ENCODE measurements around the gene PITPNM1.

The PITPNM1 gene

DNA sequence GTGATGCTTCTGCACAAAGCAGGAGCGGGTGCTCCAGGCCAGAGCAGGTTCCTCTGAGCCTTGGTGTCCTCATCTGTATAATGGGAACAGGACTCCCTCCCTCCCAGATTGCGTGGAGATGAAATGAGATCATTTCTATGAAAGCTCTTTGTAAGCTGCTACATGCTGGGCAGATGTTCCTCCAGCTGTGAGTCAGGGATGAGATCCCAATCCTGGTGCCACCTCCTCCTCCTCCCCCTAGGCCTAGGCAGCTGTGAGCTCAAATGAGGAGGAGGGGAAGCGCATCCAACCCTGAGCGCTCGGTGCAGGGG, 25.1 kb upstream of the PITPNM1 start:
- Histone ChIP-seq H3K79me2 (ENCODE audit: insufficient read depth, low read length) (no peaks in the 10 kb centered on the region), H3K4me3 (ENCODE audit: insufficient read depth, low read length, poor library complexity, severe bottlenecking) (no peak overlapping the region), H3K9me3 (ENCODE audit: insufficient read depth, low read length) (peaks cover 24% of the 10 kb centered on the region), H3K9ac (ENCODE audit: low read length) (no peak overlapping the region), H3K27me3 (ENCODE audit: low read length) (no peaks in the 10 kb centered on the region), H4K20me1 (ENCODE audit: low read depth, low read length) (no peaks in the 10 kb centered on the region), H3K36me3 (ENCODE audit: low read length) (no peaks in the 10 kb centered on the region), H2AFZ (ENCODE audit: low read depth, low read length, severe bottlenecking) (no peak overlapping the region), H3K4me2 (ENCODE audit: low read depth, low read length, poor library complexity, severe bottlenecking) (no peak overlapping the region), H3F3A (ENCODE audit: insufficient read depth) (no peaks in the 10 kb centered on the region), H3K27ac (ENCODE audit: low read depth, low read length) (no peak overlapping the region), H3K9me2 (replicated peaks; ENCODE audit: insufficient read depth, low read length) (no peaks in the 10 kb centered on the region)
- no peak for TF ChIP-seq EZH2phosphoT487 (conservative IDR thresholded peaks at IDR 0.05; ENCODE audit: low read length)
- TF ChIP-seq, protein P1, sequence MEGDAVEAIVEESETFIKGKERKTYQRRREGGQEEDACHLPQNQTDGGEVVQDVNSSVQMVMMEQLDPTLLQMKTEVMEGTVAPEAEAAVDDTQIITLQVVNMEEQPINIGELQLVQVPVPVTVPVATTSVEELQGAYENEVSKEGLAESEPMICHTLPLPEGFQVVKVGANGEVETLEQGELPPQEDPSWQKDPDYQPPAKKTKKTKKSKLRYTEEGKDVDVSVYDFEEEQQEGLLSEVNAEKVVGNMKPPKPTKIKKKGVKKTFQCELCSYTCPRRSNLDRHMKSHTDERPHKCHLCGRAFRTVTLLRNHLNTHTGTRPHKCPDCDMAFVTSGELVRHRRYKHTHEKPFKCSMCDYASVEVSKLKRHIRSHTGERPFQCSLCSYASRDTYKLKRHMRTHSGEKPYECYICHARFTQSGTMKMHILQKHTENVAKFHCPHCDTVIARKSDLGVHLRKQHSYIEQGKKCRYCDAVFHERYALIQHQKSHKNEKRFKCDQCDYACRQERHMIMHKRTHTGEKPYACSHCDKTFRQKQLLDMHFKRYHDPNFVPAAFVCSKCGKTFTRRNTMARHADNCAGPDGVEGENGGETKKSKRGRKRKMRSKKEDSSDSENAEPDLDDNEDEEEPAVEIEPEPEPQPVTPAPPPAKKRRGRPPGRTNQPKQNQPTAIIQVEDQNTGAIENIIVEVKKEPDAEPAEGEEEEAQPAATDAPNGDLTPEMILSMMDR (IDR thresholded peaks at IDR 0.05; ENCODE audit: insufficient read depth, low read length, poor library complexity, severe bottlenecking), result no peak

DNA sequence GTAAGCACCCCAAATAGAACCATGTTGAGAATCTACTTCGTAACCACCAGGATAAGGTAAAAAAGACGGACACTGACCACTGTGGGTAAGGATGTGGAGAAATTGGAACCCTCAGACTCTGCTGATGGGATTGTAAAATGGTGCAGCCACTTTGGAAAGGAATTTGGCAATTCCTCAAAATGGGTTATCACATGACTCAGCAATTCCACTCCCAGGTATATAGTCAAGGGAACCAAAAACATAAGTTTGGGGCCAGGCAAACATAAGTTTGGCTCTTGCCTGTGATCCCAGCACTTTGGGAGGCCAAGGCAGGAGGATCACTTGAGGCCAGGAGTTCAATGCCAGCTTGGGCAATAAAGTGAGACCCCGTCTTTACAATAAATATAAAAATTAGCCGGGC, 23.2 kb upstream of the PITPNM1 start:
- Histone ChIP-seq H3K36me3 (ENCODE audit: low read length) (no peaks in the 10 kb centered on the region), H3F3A (ENCODE audit: insufficient read depth) (no peaks in the 10 kb centered on the region), H3K27ac (ENCODE audit: low read depth, low read length) (no peak overlapping the region), H2AFZ (ENCODE audit: low read depth, low read length, severe bottlenecking) (no peak overlapping the region), H3K9me3 (ENCODE audit: insufficient read depth, low read length) (peaks cover 11% of the 10 kb centered on the region), H3K79me2 (ENCODE audit: insufficient read depth, low read length) (no peaks in the 10 kb centered on the region), H4K20me1 (ENCODE audit: low read depth, low read length) (no peaks in the 10 kb centered on the region), H3K9ac (ENCODE audit: low read length) (no peak overlapping the region), H3K27me3 (ENCODE audit: low read length) (no peaks in the 10 kb centered on the region), H3K4me3 (ENCODE audit: insufficient read depth, low read length, poor library complexity, severe bottlenecking) (no peak overlapping the region), H3K9me2 (replicated peaks; ENCODE audit: insufficient read depth, low read length) (no peaks in the 10 kb centered on the region), H3K4me2 (ENCODE audit: low read depth, low read length, poor library complexity, severe bottlenecking) (no peak overlapping the region)
- TF ChIP-seq, protein P1 (IDR thresholded peaks at IDR 0.05; ENCODE audit: insufficient read depth, low read length, poor library complexity, severe bottlenecking), result no peak
- TF ChIP-seq EZH2phosphoT487 (conservative IDR thresholded peaks at IDR 0.05; ENCODE audit: low read length), result no peak

DNA sequence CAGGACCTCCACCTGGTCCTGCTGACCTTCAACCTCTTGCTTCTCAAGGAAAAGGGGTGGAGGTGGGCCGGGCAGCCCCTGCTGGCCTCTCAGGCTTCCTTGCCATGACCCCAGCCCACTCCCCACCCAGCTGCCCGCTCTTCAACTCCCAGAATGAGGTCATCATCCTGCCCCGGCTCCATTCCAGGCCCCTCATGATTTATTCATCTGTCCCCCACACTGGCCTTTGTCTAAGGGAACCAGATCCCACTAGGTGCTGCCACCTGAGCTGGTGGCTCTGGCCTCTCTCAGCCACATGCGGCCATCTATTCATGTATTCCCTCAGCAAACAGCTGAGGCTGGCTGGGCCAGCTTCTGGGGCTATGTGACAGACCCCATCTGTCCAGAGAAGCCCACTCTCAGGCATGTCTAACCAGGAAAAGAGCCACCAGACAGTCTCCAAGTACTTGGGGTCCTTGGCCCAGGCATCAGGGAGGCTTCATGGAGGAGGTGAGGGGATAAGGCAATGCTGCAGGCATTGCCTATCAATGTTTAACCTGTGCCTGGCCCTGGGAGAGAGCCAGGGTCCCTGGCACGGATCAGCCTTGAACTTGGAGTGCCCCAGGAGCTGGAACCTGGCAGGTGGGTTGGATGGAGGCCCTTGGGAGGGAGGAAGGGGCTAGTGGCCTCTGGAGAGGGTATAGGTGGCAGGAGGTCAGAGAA, 20.3 kb upstream of the PITPNM1 start:
- Histone ChIP-seq H3K9me3 (ENCODE audit: insufficient read depth, low read length) (no peaks in the 10 kb centered on the region), H3K9me2 (replicated peaks; ENCODE audit: insufficient read depth, low read length) (no peaks in the 10 kb centered on the region), H3K27me3 (ENCODE audit: low read length) (no peaks in the 10 kb centered on the region), H2AFZ (ENCODE audit: low read depth, low read length, severe bottlenecking) (no peak overlapping the region), H3K36me3 (ENCODE audit: low read length) (no peaks in the 10 kb centered on the region), H3K4me3 (ENCODE audit: insufficient read depth, low read length, poor library complexity, severe bottlenecking) (no peak overlapping the region), H4K20me1 (ENCODE audit: low read depth, low read length) (no peaks in the 10 kb centered on the region), H3K4me2 (ENCODE audit: low read depth, low read length, poor library complexity, severe bottlenecking) (no peak overlapping the region), H3K27ac (ENCODE audit: low read depth, low read length) (no peak overlapping the region), H3K9ac (ENCODE audit: low read length) (no peak overlapping the region), H3F3A (ENCODE audit: insufficient read depth) (no peaks in the 10 kb centered on the region), H3K79me2 (ENCODE audit: insufficient read depth, low read length) (no peaks in the 10 kb centered on the region)
- TF ChIP-seq, protein P1 (IDR thresholded peaks at IDR 0.05; ENCODE audit: insufficient read depth, low read length, poor library complexity, severe bottlenecking), result no peak
- TF ChIP-seq EZH2phosphoT487 (conservative IDR thresholded peaks at IDR 0.05; ENCODE audit: low read length), result no peak

Data from SU-DHL-6 (cell line).